Gastrocnemius medialis (tissue), 4 donors: ENCODE measurements around the gene ACKR1. TPM values are rescaled to one million over a fixed set of nuclear protein-coding genes. Genes with fewer than 3 reads are reported as not detected.
A peak's percentile ranks its signal among the peaks of the same experiment; 100 is the strongest.

Experiments
- ATAC-seq, 2 donors: fragments of 150-250 bp; one replicate each; pipeline ENCODE4 v1.9.1; 2016
- DNase-seq, 2 donors: peaks; one replicate each; pipeline ENCODE4 v3.0.0-alpha.2; 2019
- H3K27ac ChIP-seq, 4 donors: fragments of 200-600 bp; sonication (generic); 1 replicate in 1 of 4; 2 replicates in 3 of 4; pipeline ENCODE4 v1.5.1; 2016 to 2018; ENCODE audit warnings: mild to moderate bottlenecking in 2 of 4, moderate library complexity in 1 of 4
- H3K27me3 ChIP-seq, 3 donors: fragments of 200-600 bp; sonication (generic) in 2 of 3; 1 replicate in 1 of 3; 2 replicates in 2 of 3; pipeline versions ENCODE4 v1.5.1 to v1.6.0; 2016 to 2019; ENCODE audit warnings: mild to moderate bottlenecking in 1 of 3, moderate library complexity in 1 of 3
- H3K36me3 ChIP-seq, 2 donors: fragments of 200-600 bp; sonication (generic) in 1 of 2; one replicate each; pipeline ENCODE4 v1.5.1; 2017 to 2018
- H3K4me1 ChIP-seq, 2 donors: fragments of 200-600 bp; sonication (generic) in 1 of 2; one replicate each; pipeline ENCODE4 v1.5.1; 2016 to 2017; ENCODE audit warnings: mild to moderate bottlenecking in 2 of 2
- H3K4me3 ChIP-seq, 4 donors: fragments of 200-600 bp; sonication (generic) in 3 of 4; 1 replicate in 1 of 4; 2 replicates in 3 of 4; pipeline ENCODE4 v1.5.1; 2016 to 2019; ENCODE audit warnings: mild to moderate bottlenecking in 2 of 4
- H3K9me3 ChIP-seq, 3 donors: fragments of 200-600 bp; sonication (generic) in 2 of 3; 1 replicate in 1 of 3; 2 replicates in 2 of 3; pipeline ENCODE4 v1.5.1; 2016 to 2019
- CTCF ChIP-seq, 5 experiments: fragments of 450-650 bp in 3 of 5; fragments of 200-600 bp in 2 of 5; sonication (generic) in 2 of 5; IDR thresholded peaks in 4 of 5; conservative IDR thresholded peaks in 1 of 5; 1 replicate in 4 of 5; 2 replicates in 1 of 5; pipeline ENCODE4 v1.5.1; 2016 to 2019; ENCODE audit warnings: antibody characterized with exemption in 5 of 5, mild to moderate bottlenecking in 3 of 5, moderate library complexity in 3 of 5
- POLR2A ChIP-seq, 2 donors: fragments of 450-650 bp; IDR thresholded peaks; one replicate each; pipeline ENCODE4 v1.6.1; 2017; ENCODE audit warnings: antibody characterized with exemption in 2 of 2, mild to moderate bottlenecking in 2 of 2, moderate library complexity in 2 of 2
- in situ Hi-C, 4 donors: fragments of 200-750 bp; cut with MboI; loops; one replicate each; pipeline versions ENCODE4 v1.15.0 to v1.8.0; 2017; ENCODE audit warnings: low sequenced_read_pairs in 4 of 4
- intact Hi-C: fragments of 100-400 bp; cut with DNase I; formaldehyde crosslinking; loops from one replicate; pipeline ENCODE4 v1.15.1; 2023; ENCODE audit warnings: low total_unique reads
- total RNA-seq, 4 donors: library from RNA; depleted of rRNA; stranded (reverse); fragments of >200 nt; gene quantifications; one replicate each; pipeline versions ENCODE4 v1.1.0 to v1.2.3, GENCODE V29; 2016

ACKR1 gene
- total RNA-seq, 4 donors from 2014 or later: 10.1 to 34.8 (median 21.8) TPM

DNA sequence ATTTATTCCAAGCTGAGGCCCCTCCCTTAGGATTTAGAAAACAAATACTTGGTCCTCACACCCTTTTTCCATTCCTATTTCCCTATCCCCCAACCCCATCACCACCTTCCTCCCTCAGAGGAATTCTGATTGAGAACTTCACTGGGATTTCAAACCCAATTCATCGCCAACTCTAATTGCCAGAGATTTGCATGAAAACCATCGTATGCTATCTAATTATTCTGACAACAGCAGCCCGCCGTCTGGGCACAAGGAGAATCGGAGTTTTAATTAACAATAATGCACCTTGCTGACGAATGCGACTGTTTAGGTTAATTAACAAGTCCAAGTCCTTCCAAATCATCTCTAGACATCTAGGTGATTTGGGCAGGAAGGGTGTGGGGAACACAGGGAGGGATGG lies 4.4 kb downstream of the ACKR1 start:
- TF ChIP-seq POLR2A (IDR thresholded peaks at IDR 0.05) (no peak), CTCF (IDR thresholded peaks at IDR 0.05 in 4 of 5, conservative IDR thresholded peaks at IDR 0.05 in 1 of 5) (no peak)

GRCh38 chr1:159211331-159212136 lies 6.9 kb downstream of the ACKR1 start:
- H3K4me3 ChIP-seq: no peak overlapping the region

More for the DNA sequence above, 4.4 kb downstream of the ACKR1 start:
- Histone ChIP-seq H3K27me3 (peaks cover 3 to 33% (median 9%) of the 10 kb centered on the region in 3 donors), H3K4me3 (no peak overlapping the region), H3K4me1 (peaks cover 0 to 5% of the 10 kb centered on the region in 2 donors), H3K27ac (no peak overlapping the region), H3K9me3 (no peaks in the 10 kb centered on the region), H3K36me3 (no peaks in the 10 kb centered on the region)
- intact Hi-C loops (no loop called here), in situ Hi-C loops (no loop called here)
- DNase-seq (no peak), ATAC-seq (no peak)

GRCh38 chr1:159212596-159212995 lies 7.9 kb downstream of the ACKR1 start:
- no peak for ATAC-seq
- in situ Hi-C loops (no loop called here), intact Hi-C loops (loop anchor here (5.0 kb wide), 1 partner anchor 80 kb away; no protein-coding TSS in a partner anchor)
- Histone ChIP-seq H3K9me3 (no peaks in the 10 kb centered on the region), H3K36me3 (no peaks in the 10 kb centered on the region), H3K27ac (no peak overlapping the region), H3K4me3 (no peak overlapping the region), H3K4me1 (peaks cover 0 to 5% of the 10 kb centered on the region in 2 donors), H3K27me3 (peaks cover 3 to 23% (median 4%) of the 10 kb centered on the region in 3 donors)
- no peak for DNase-seq
- TF ChIP-seq POLR2A (IDR thresholded peaks at IDR 0.05): no peak
- TF ChIP-seq CTCF (IDR thresholded peaks at IDR 0.05 in 4 of 5, conservative IDR thresholded peaks at IDR 0.05 in 1 of 5): no peak

More at GRCh38 chr1:159211331-159212136, 6.9 kb downstream of the ACKR1 start:
- no peak for DNase-seq
- intact Hi-C loops: loop anchor here (2.0 to 5.0 kb wide), 2 partner anchors 51 to 79 kb away; no protein-coding TSS in a partner anchor
- Histone ChIP-seq H3K4me1 (peaks cover 0 to 5% of the 10 kb centered on the region in 2 donors), H3K27me3 (peaks cover 3 to 28% (median 9%) of the 10 kb centered on the region in 3 donors), H3K36me3 (no peaks in the 10 kb centered on the region), H3K9me3 (no peaks in the 10 kb centered on the region), H3K27ac (no peak overlapping the region)
- peak in 1 of 2 donors; percentile 53 for ATAC-seq
- no peak for TF ChIP-seq POLR2A (IDR thresholded peaks at IDR 0.05)
- TF ChIP-seq CTCF (IDR thresholded peaks at IDR 0.05 in 4 of 5, conservative IDR thresholded peaks at IDR 0.05 in 1 of 5): peak; percentile 60 to 80 (median 69)
- in situ Hi-C loops: no loop called here

DNA sequence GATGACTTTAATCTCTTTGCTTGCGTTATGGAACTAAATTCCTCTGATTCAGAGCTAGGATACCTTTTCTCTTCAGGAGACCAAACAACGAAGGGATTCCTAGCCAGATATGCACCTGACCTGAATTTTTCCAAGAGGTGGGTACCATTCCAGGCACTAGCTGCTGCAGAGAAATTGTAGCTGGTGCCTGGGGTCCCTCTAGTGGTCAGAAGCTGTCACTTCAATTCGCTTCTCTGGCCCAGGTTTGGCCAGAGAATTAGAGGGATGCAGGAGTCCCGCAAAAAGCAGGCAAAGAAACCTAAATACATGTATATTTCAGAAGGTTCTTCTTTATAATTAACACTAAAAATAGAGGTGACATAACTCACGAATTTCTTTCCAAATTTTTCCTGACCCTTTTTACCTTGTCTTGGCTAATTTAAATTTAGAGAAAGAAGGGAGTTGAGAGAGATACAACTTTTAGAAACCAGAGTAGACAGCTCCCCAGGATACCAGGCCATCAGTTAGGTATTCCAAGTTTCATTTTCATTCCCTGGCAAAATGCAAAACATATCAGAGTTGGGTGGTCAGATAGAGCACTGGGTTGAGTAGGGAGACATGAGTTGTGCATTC lies 9.6 kb downstream of the ACKR1 start:
- Histone ChIP-seq H3K36me3 (no peaks in the 10 kb centered on the region), H3K4me3 (no peak overlapping the region), H3K27me3 (peaks cover 0 to 6% (median 4%) of the 10 kb centered on the region in 3 donors), H3K27ac (no peak overlapping the region), H3K4me1 (peaks cover 0 to 5% of the 10 kb centered on the region in 2 donors), H3K9me3 (no peaks in the 10 kb centered on the region)
- intact Hi-C loops (loop anchor here (1.0 to 5.0 kb wide), 2 partner anchors 53 to 82 kb away; no protein-coding TSS in a partner anchor), in situ Hi-C loops (no loop called here)
- TF ChIP-seq POLR2A (IDR thresholded peaks at IDR 0.05) (no peak), CTCF (IDR thresholded peaks at IDR 0.05 in 4 of 5, conservative IDR thresholded peaks at IDR 0.05 in 1 of 5) (peak; percentile 51 to 86 (median 62))
- DNase-seq: no peak
- ATAC-seq: peak; percentile 54 to 62
